Fibroblast of lung (primary cell): ENCODE results near the gene GPM6B.

Experiments
- EZH2 ChIP-seq: IDR thresholded peaks from 2 replicates; pipeline ENCODE4 v1.5.1; 2012; ENCODE audit warnings: low read length, control low read depth, mild to moderate bottlenecking; ENCODE audit errors: missing control alignments
- TF ChIP-seq, protein P1 (sequence below), 2 donors: IDR thresholded peaks in 1 of 2; conservative IDR thresholded peaks in 1 of 2; 1 replicate in 1 of 2; 2 replicates in 1 of 2; pipeline ENCODE4 v1.5.1; 2011 to 2012; ENCODE audit warnings: low read length in 2 of 2, control low read depth in 1 of 2, inconsistent platforms in 1 of 2, low read depth in 1 of 2, mild to moderate bottlenecking in 1 of 2

DNA sequence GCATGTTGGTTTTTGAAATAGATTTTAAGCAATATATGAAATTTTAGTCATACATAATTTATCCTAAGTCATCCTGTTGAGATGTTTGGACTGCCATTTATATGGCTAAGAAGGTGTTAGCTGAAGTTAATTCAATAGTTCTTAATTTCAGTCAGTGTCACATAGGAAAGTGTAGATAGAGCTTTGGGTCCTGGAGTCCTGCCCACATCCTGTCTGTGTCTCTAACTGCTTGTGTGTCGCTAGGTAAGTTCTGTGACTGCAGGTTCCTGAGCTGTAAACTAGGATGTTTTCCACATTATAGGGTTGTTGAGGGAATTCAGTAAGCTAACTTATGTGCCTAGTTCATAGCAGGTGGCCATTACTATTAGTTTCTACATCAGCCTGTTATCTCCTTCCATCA, 61.6 kb downstream of the GPM6B start:
- TF ChIP-seq, protein P1, sequence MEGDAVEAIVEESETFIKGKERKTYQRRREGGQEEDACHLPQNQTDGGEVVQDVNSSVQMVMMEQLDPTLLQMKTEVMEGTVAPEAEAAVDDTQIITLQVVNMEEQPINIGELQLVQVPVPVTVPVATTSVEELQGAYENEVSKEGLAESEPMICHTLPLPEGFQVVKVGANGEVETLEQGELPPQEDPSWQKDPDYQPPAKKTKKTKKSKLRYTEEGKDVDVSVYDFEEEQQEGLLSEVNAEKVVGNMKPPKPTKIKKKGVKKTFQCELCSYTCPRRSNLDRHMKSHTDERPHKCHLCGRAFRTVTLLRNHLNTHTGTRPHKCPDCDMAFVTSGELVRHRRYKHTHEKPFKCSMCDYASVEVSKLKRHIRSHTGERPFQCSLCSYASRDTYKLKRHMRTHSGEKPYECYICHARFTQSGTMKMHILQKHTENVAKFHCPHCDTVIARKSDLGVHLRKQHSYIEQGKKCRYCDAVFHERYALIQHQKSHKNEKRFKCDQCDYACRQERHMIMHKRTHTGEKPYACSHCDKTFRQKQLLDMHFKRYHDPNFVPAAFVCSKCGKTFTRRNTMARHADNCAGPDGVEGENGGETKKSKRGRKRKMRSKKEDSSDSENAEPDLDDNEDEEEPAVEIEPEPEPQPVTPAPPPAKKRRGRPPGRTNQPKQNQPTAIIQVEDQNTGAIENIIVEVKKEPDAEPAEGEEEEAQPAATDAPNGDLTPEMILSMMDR (conservative IDR thresholded peaks at IDR 0.05 in 1 of 2, IDR thresholded peaks at IDR 0.05 in 1 of 2; ENCODE audit: low read depth in 1 of 2, low read length in 2 of 2), result no peak
- no peak for TF ChIP-seq EZH2
